SK-N-SH (cell line): ENCODE data around the gene EMX2. TPM values are rescaled to one million over a fixed set of nuclear protein-coding genes. Genes with fewer than 3 reads are reported as not detected.

Experiments used
- CTCF ChIA-PET: fragments of 300-600, 350-600 bp; formaldehyde crosslinking; extraction: SDS; loops from one replicate; lab custom pipeline; 2021; lab: Yijun Ruan, JAX
- POLR2A ChIA-PET: fragments of 350-600 bp; sonication (Branson Sonifier 250); formaldehyde crosslinking; extraction: SDS; loops from one replicate; lab custom pipeline; 2020; ENCODE audit warnings: antibody characterized with exemption, inconsistent platforms; lab: Yijun Ruan, JAX
- DNase-seq: peaks from one replicate; pipeline ENCODE4 v3.0.0; 2012
- H2AFZ ChIP-seq: fragments of 200-600 bp; sonication (generic); 2 replicates; pipeline ENCODE4 v1.8.1; 2016; ENCODE audit warnings: antibody characterized with exemption, mild to moderate bottlenecking, low read depth
- H3F3A ChIP-seq: fragments of 200-600 bp; sonication (generic); replicated peaks from 2 replicates; pipeline ENCODE3; 2016; ENCODE audit warnings: antibody characterized with exemption, mild to moderate bottlenecking; ENCODE audit not compliant: insufficient read depth
- H3K27ac ChIP-seq, 2 experiments: fragments of 200-500 bp in 1 of 2; fragments of 200-600 bp in 1 of 2; sonication (Bioruptor generic) in 1 of 2; sonication (generic), shearing (Covaris generic) in 1 of 2; 2 replicates each; pipeline versions ENCODE4 v1.5.1 to v1.6.1; 2014 to 2016; ENCODE audit warnings: low read depth in 2 of 2, inconsistent platforms in 1 of 2, low read length in 1 of 2, mild to moderate bottlenecking in 1 of 2, mixed read lengths in 1 of 2
- H3K27me3 ChIP-seq: fragments of 200-600 bp; sonication (generic), shearing (Covaris generic); 2 replicates; pipeline ENCODE4 v1.6.1; 2016; ENCODE audit warnings: mixed run types; ENCODE audit not compliant: insufficient read depth
- H3K36me3 ChIP-seq, 2 experiments: fragments of 200-500 bp in 1 of 2; fragments of 200-600 bp in 1 of 2; sonication (Bioruptor generic) in 1 of 2; sonication (generic) in 1 of 2; replicated peaks in 1 of 2; 2 replicates each; pipeline versions ENCODE3 to v1.5.1; 2014 to 2016; ENCODE audit warnings: low read length in 1 of 2, mild to moderate bottlenecking in 1 of 2; ENCODE audit not compliant: insufficient read depth in 2 of 2, control insufficient read depth in 1 of 2
- H3K4me1 ChIP-seq, 2 experiments: fragments of 200-500 bp in 1 of 2; fragments of 200-600 bp in 1 of 2; sonication (Bioruptor generic) in 1 of 2; sonication (generic), shearing (Covaris generic) in 1 of 2; 2 replicates each; pipeline versions ENCODE4 v1.5.1 to v1.6.1; 2014 to 2016; ENCODE audit warnings: low read depth in 1 of 2, low read length in 1 of 2, mixed run types in 1 of 2; ENCODE audit not compliant: insufficient read depth in 2 of 2, control insufficient read depth in 1 of 2
- H3K4me2 ChIP-seq: fragments of 200-600 bp; sonication (generic), shearing (Covaris generic); 2 replicates; pipeline ENCODE4 v1.6.1; 2017; ENCODE audit warnings: mixed run types
- H3K4me3 ChIP-seq, 2 experiments: fragments of 200-500 bp in 1 of 2; fragments of 200-600 bp in 1 of 2; sonication (Bioruptor generic) in 1 of 2; sonication (generic), shearing (Covaris generic) in 1 of 2; 2 replicates each; pipeline versions ENCODE4 v1.5.1 to v1.8.1; 2014 to 2016; ENCODE audit warnings: low read depth in 2 of 2, inconsistent platforms in 1 of 2, low read length in 1 of 2, mild to moderate bottlenecking in 1 of 2, mixed read lengths in 1 of 2, moderate library complexity in 1 of 2
- H3K79me2 ChIP-seq: fragments of 200-600 bp; sonication (generic); 2 replicates; pipeline ENCODE4 v1.8.1; 2017; ENCODE audit warnings: mild to moderate bottlenecking; ENCODE audit not compliant: insufficient read depth
- H3K9ac ChIP-seq: fragments of 200-600 bp; sonication (generic); 2 replicates; pipeline ENCODE4 v1.6.1; 2017; ENCODE audit warnings: mixed run types
- H3K9me2 ChIP-seq: fragments of 200-600 bp; sonication (generic); 2 replicates; pipeline ENCODE4 v1.6.1; 2017; ENCODE audit warnings: mixed run types
- H3K9me3 ChIP-seq: fragments of 200-600 bp; sonication (generic); 2 replicates; pipeline ENCODE4 v1.6.1; 2017; ENCODE audit warnings: mixed run types, mild to moderate bottlenecking, moderate library complexity
- H4K20me1 ChIP-seq: fragments of 200-600 bp; sonication (generic); 2 replicates; pipeline ENCODE4 v1.6.1; 2017; ENCODE audit warnings: mild to moderate bottlenecking, mixed run types; ENCODE audit not compliant: insufficient read depth
- CHD2 ChIP-seq: fragments of 150-350 bp; IDR thresholded peaks from 2 replicates; pipeline ENCODE4 v1.6.1; 2018; ENCODE audit warnings: low read length; ENCODE audit not compliant: partially characterized antibody
- CTCF ChIP-seq: fragments of 200-600 bp; sonication (generic); IDR thresholded peaks from 2 replicates; pipeline ENCODE4 v1.6.1; 2017; ENCODE audit warnings: antibody characterized with exemption, mild to moderate bottlenecking, moderate library complexity
- ELF1 ChIP-seq: IDR thresholded peaks from 2 replicates; pipeline ENCODE4 v1.4.0; 2012
- EP300 ChIP-seq, 2 experiments: IDR thresholded peaks; 2 replicates each; pipeline versions ENCODE4 v1.4.0 to v1.6.1; 2012; ENCODE audit warnings: borderline replicate concordance in 1 of 2, low read depth in 1 of 2, low read length in 1 of 2
- FOSL2 ChIP-seq: IDR thresholded peaks from 2 replicates; pipeline ENCODE4 v1.4.0; 2012; ENCODE audit warnings: low read depth, mild to moderate bottlenecking, moderate library complexity, borderline replicate concordance
- GABPA ChIP-seq: IDR thresholded peaks from 2 replicates; pipeline ENCODE4 v1.4.0; 2012; ENCODE audit warnings: low read depth, mild to moderate bottlenecking
- GATA2 ChIP-seq: sonication (generic); formaldehyde crosslinking; IDR thresholded peaks from 2 replicates; pipeline ENCODE4 v1.5.0; 2020; ENCODE audit warnings: mild to moderate bottlenecking, missing genetic modification reagents
- MAX ChIP-seq: IDR thresholded peaks from 2 replicates; pipeline ENCODE4 v1.4.0; 2012; ENCODE audit warnings: low read depth
- MEF2A ChIP-seq: IDR thresholded peaks from 2 replicates; pipeline ENCODE4 v1.4.0; 2012; ENCODE audit warnings: low read depth, borderline replicate concordance
- MXI1 ChIP-seq: IDR thresholded peaks from 2 replicates; pipeline ENCODE4 v1.6.1; 2012; ENCODE audit warnings: mild to moderate bottlenecking, low read depth, low read length, improper control_type of control experiment
- NFIC ChIP-seq: IDR thresholded peaks from 2 replicates; pipeline ENCODE4 v1.4.0; 2012; ENCODE audit warnings: borderline replicate concordance
- POLR2AphosphoS5 ChIP-seq: IDR thresholded peaks from 2 replicates; pipeline ENCODE4 v1.6.1; 2012; ENCODE audit warnings: low read depth, low read length
- RAD21 ChIP-seq: IDR thresholded peaks from 2 replicates; pipeline ENCODE4 v1.6.1; 2012; ENCODE audit warnings: mild to moderate bottlenecking, low read length
- RCOR1 ChIP-seq: fragments of 150-350 bp; IDR thresholded peaks from 2 replicates; pipeline ENCODE4 v1.6.1; 2017; ENCODE audit warnings: antibody characterized with exemption, low read length
- RFX5 ChIP-seq: IDR thresholded peaks from 2 replicates; pipeline ENCODE4 v1.6.1; 2012; ENCODE audit warnings: mild to moderate bottlenecking, improper control_type of control experiment, low read length
- RXRA ChIP-seq: IDR thresholded peaks from 2 replicates; pipeline ENCODE4 v1.4.0; 2012; ENCODE audit warnings: low read depth, mild to moderate bottlenecking, borderline replicate concordance
- SMC3 ChIP-seq: IDR thresholded peaks from 2 replicates; pipeline ENCODE4 v1.6.1; 2012; ENCODE audit warnings: low read depth, low read length, improper control_type of control experiment
- TCF12 ChIP-seq: IDR thresholded peaks from 2 replicates; pipeline ENCODE4 v1.4.0; 2012
- USF2 ChIP-seq: fragments of 150-350 bp; IDR thresholded peaks from 2 replicates; pipeline ENCODE4 v1.6.1; 2017; ENCODE audit warnings: antibody characterized with exemption, low read length, low read depth, borderline replicate concordance
- YY1 ChIP-seq: IDR thresholded peaks from 2 replicates; pipeline ENCODE4 v1.4.0; 2012; ENCODE audit warnings: low read depth, mild to moderate bottlenecking
- WGBS: methylation state at CpG from one replicate; pipeline ENCODE4 v1.1.6; 2017; ENCODE audit warnings: low lambda C conversion rate; 5-methylcytosine and 5-hydroxymethylcytosine counted together
- polyA plus RNA-seq, 3 experiments: library from polyadenylated mRNA; depleted of rRNA; stranded (reverse); fragments of >200 nt; gene quantifications; 2 replicates each; pipeline ENCODE4 v1.2.3, GENCODE V29; 2012

EMX2 gene
- polyA plus RNA-seq, 1 of the 3 experiments (the other 2 are of a cell fraction): not detected

- Histone ChIP-seq H3K27me3 (peaks cover 100% of the 10 kb centered on the region), H3K4me1 (peaks cover 0 to 10% of the 10 kb centered on the region in 2 experiments; a peak in 2 of 4 replicates), H3F3A (no peaks in the 10 kb centered on the region), H3K9ac (no peak overlapping the region), H3K27ac (no peak overlapping the region), H3K4me2 (0 out of 2 replicates have a peak overlapping the region, but pooled peaks have one; percentile 54), H3K79me2 (no peaks in the 10 kb centered on the region), H3K9me2 (no peaks in the 10 kb centered on the region), H2AFZ (no peak overlapping the region), H3K4me3 (no peak overlapping the region; a peak in 1 of 4 replicates), H3K9me3 (no peaks in the 10 kb centered on the region), H3K36me3 (no peaks in the 10 kb centered on the region), H4K20me1 (no peaks in the 10 kb centered on the region)
- CTCF ChIA-PET: interaction anchor here (0.6 to 4.0 kb wide), 8 partner anchors 10 to 746 kb away, joined by 3 to 32 read pairs (median 6); no protein-coding TSS in a partner anchor
- 18% methylated on average over 16 of the region's 20 CpGs for WGBS
- no peak for DNase-seq
- TF ChIP-seq CHD2 (no peak), RFX5 (no peak), FOSL2 (no peak), EP300 (IDR thresholded peaks at IDR 0.05; ENCODE audit: borderline replicate concordance in 1 of 2, low read depth in 1 of 2, low read length in 1 of 2) (no peak), USF2 (no peak), MEF2A (no peak), RAD21 (no peak), POLR2AphosphoS5 (no peak), GATA2 (CRISPR knock-in tag) (no peak), GABPA (no peak), RCOR1 (no peak), RXRA (no peak)
- POLR2A ChIA-PET: no interaction called here
Measured at GRCh38 chr10:117547016-117547715, 4.6 kb downstream of the EMX2 start.

- Histone ChIP-seq H3K36me3 (no peaks in the 10 kb centered on the region), H3K27me3 (peaks cover 100% of the 10 kb centered on the region), H3K79me2 (no peaks in the 10 kb centered on the region), H3K9ac (no peak overlapping the region), H2AFZ (no peak overlapping the region), H3K27ac (no peak overlapping the region), H3K9me3 (no peaks in the 10 kb centered on the region), H3K4me1 (peaks cover 0 to 10% of the 10 kb centered on the region in 2 experiments; a peak in 2 of 4 replicates), H3K4me2 (peak overlapping the region; percentile 54), H3K4me3 (no peak overlapping the region; a peak in 1 of 4 replicates), H4K20me1 (no peaks in the 10 kb centered on the region), H3F3A (no peaks in the 10 kb centered on the region), H3K9me2 (no peaks in the 10 kb centered on the region)
- DNase-seq: no peak
- ChIA-PET POLR2A (no interaction called here), CTCF (interaction anchor here (0.9 to 4.0 kb wide), 6 partner anchors 10 to 745 kb away, joined by 3 to 32 read pairs (median 6); no protein-coding TSS in a partner anchor)
- no peak for TF ChIP-seq MXI1
- TF ChIP-seq SMC3: no peak
- TF ChIP-seq CHD2: no peak
- no peak for TF ChIP-seq MEF2A
- no peak for TF ChIP-seq EP300 (IDR thresholded peaks at IDR 0.05; ENCODE audit: borderline replicate concordance in 1 of 2, low read depth in 1 of 2, low read length in 1 of 2)
- TF ChIP-seq CTCF: no peak
- TF ChIP-seq NFIC: no peak
- TF ChIP-seq ELF1: no peak
- TF ChIP-seq MAX: no peak
- TF ChIP-seq RAD21: no peak
- TF ChIP-seq YY1: no peak
- no peak for TF ChIP-seq TCF12
- WGBS: 7% methylated on average over 29 of the region's 32 CpGs
Measured at GRCh38 chr10:117547716-117548668, 5.4 kb downstream of the EMX2 start.
